ENCODE measurements around the gene IGSF3. TPM values are rescaled to one million over a fixed set of nuclear protein-coding genes. Genes with fewer than 3 reads are reported as not detected.
"Not testable (repeated sequence)": the region's sequence is repeated elsewhere in the genome, so short reads cannot be mapped to it uniquely, and the experiment has no call there.

Gene IGSF3
- total and polyA plus RNA-seq, 2 experiments from 2014 or later: 7.3 to 37.8 TPM

GRCh38 chr1:116637583-116637982 lies 29.9 kb downstream of the IGSF3 start:
- not testable (repeated sequence) for DNase-seq (ENCODE audit: low spot score); H3K4me3 Mint-ChIP-seq; H3K79me2 ChIP-seq (replicated peaks; ENCODE audit: insufficient read depth); H4K20me1 ChIP-seq (replicated peaks; ENCODE audit: insufficient read depth); H3K27ac ChIP-seq (ENCODE audit: low read depth); H3K27me3 Mint-ChIP-seq (ENCODE audit: insufficient read depth, low read depth, poor library complexity); H3K27me3 ChIP-seq (ENCODE audit: insufficient read depth); H3F3A ChIP-seq (replicated peaks; ENCODE audit: low read depth); H3K4me1 ChIP-seq (ENCODE audit: insufficient read depth); H3K9me2 ChIP-seq (ENCODE audit: insufficient read depth); H3K9me3 Mint-ChIP-seq; H3K4me2 ChIP-seq; ATAC-seq; H3K36me3 ChIP-seq (ENCODE audit: insufficient read depth); H3K27ac Mint-ChIP-seq; H3K4me3 ChIP-seq; H3K36me3 Mint-ChIP-seq (ENCODE audit: low read depth); H2AFZ ChIP-seq
- peaks cover 25% of the 10 kb centered on the region for H3K4me1 Mint-ChIP-seq

GRCh38 chr1:116636584-116636983 lies 30.9 kb downstream of the IGSF3 start:
- H3K79me2 ChIP-seq (replicated peaks; ENCODE audit: insufficient read depth); H3F3A ChIP-seq (replicated peaks; ENCODE audit: low read depth); DNase-seq (ENCODE audit: low spot score); H3K4me3 ChIP-seq; H4K20me1 ChIP-seq (replicated peaks; ENCODE audit: insufficient read depth); H3K27me3 ChIP-seq (ENCODE audit: insufficient read depth); H3K4me2 ChIP-seq; H2AFZ ChIP-seq; H3K9me2 ChIP-seq (ENCODE audit: insufficient read depth); H3K9me3 Mint-ChIP-seq; ATAC-seq; H3K27ac Mint-ChIP-seq; H3K4me1 ChIP-seq (ENCODE audit: insufficient read depth); H3K36me3 Mint-ChIP-seq (ENCODE audit: low read depth); H3K27ac ChIP-seq (ENCODE audit: low read depth); H3K27me3 Mint-ChIP-seq (ENCODE audit: insufficient read depth, low read depth, poor library complexity); H3K36me3 ChIP-seq (ENCODE audit: insufficient read depth); H3K4me3 Mint-ChIP-seq: not testable (repeated sequence)
- peaks cover 29% of the 10 kb centered on the region for H3K4me1 Mint-ChIP-seq

- ATAC-seq; H3K9me3 Mint-ChIP-seq; DNase-seq (ENCODE audit: low spot score); H3K79me2 ChIP-seq (replicated peaks; ENCODE audit: insufficient read depth); H3K4me3 Mint-ChIP-seq; H3K27me3 ChIP-seq (ENCODE audit: insufficient read depth); H3K4me3 ChIP-seq; H3K9me2 ChIP-seq (ENCODE audit: insufficient read depth); H3K4me2 ChIP-seq; H3F3A ChIP-seq (replicated peaks; ENCODE audit: low read depth); H3K4me1 ChIP-seq (ENCODE audit: insufficient read depth); H3K27ac ChIP-seq (ENCODE audit: low read depth); H3K36me3 ChIP-seq (ENCODE audit: insufficient read depth); H3K36me3 Mint-ChIP-seq (ENCODE audit: low read depth); H4K20me1 ChIP-seq (replicated peaks; ENCODE audit: insufficient read depth); H3K27ac Mint-ChIP-seq; H2AFZ ChIP-seq; H3K27me3 Mint-ChIP-seq (ENCODE audit: insufficient read depth, low read depth, poor library complexity): not testable (repeated sequence)
- H3K4me1 Mint-ChIP-seq: peaks cover 34% of the 10 kb centered on the region
Measured at GRCh38 chr1:116634386-116634785, 33.1 kb downstream of the IGSF3 start.

GRCh38 chr1:116631996-116632925 lies 35.3 kb downstream of the IGSF3 start:
- DNase-seq (ENCODE audit: low spot score); H3K4me3 ChIP-seq; H3K36me3 ChIP-seq (ENCODE audit: insufficient read depth); H3K79me2 ChIP-seq (replicated peaks; ENCODE audit: insufficient read depth); H3K27ac Mint-ChIP-seq; H3K9me3 Mint-ChIP-seq; H3K4me2 ChIP-seq; H3K27ac ChIP-seq (ENCODE audit: low read depth); H2AFZ ChIP-seq; H3K9me2 ChIP-seq (ENCODE audit: insufficient read depth); H4K20me1 ChIP-seq (replicated peaks; ENCODE audit: insufficient read depth); ATAC-seq; H3K27me3 Mint-ChIP-seq (ENCODE audit: insufficient read depth, low read depth, poor library complexity); H3K36me3 Mint-ChIP-seq (ENCODE audit: low read depth); H3F3A ChIP-seq (replicated peaks; ENCODE audit: low read depth); H3K4me3 Mint-ChIP-seq; H3K27me3 ChIP-seq (ENCODE audit: insufficient read depth): not testable (repeated sequence)
- H3K4me1 Mint-ChIP-seq: peaks cover 48% of the 10 kb centered on the region
- H3K4me1 ChIP-seq (ENCODE audit: insufficient read depth): peaks cover 22% of the 10 kb centered on the region

DNA sequence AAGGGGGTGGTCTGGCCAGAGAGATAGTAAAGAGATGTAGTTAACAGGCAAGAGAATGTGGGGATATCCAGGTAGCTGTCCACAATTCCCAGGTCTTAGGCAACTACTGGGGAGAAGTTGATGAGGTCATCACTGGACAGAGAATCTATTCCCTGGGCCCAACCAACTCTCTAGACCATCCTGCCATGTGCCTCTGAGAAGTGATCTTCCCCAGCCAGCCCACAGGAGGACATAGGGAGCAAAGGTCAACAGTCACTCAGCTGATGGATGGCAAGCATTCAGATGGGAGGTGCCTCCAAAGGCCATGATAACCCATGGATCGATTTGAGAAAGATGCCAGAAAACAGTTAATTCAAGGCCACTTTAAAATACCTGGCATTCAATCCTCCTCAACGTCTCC lies 36.0 kb downstream of the IGSF3 start:
- not testable (repeated sequence) for H3K27me3 Mint-ChIP-seq (ENCODE audit: insufficient read depth, low read depth, poor library complexity); H4K20me1 ChIP-seq (replicated peaks; ENCODE audit: insufficient read depth); H3K27ac ChIP-seq (ENCODE audit: low read depth); H3K36me3 Mint-ChIP-seq (ENCODE audit: low read depth); ATAC-seq; H3K4me2 ChIP-seq; H3K27ac Mint-ChIP-seq; H3K79me2 ChIP-seq (replicated peaks; ENCODE audit: insufficient read depth); H2AFZ ChIP-seq; H3K4me3 Mint-ChIP-seq; H3K27me3 ChIP-seq (ENCODE audit: insufficient read depth); H3F3A ChIP-seq (replicated peaks; ENCODE audit: low read depth); H3K9me3 Mint-ChIP-seq; H3K36me3 ChIP-seq (ENCODE audit: insufficient read depth); H3K4me3 ChIP-seq; H3K9me2 ChIP-seq (ENCODE audit: insufficient read depth); DNase-seq (ENCODE audit: low spot score)
- peaks cover 55% of the 10 kb centered on the region for H3K4me1 Mint-ChIP-seq
- H3K4me1 ChIP-seq (ENCODE audit: insufficient read depth): peaks cover 29% of the 10 kb centered on the region
